NT2/D1 (cell line): Measurements from ENCODE around the gene LRTM1.

Source experiments
- DNase-seq: peaks from one replicate; pipeline ENCODE4 v3.0.0-alpha.2; 2011; ENCODE audit warnings: low read depth, low spot score
- H3K27me3 ChIP-seq: 2 replicates; pipeline ENCODE4 v1.6.0; 2011; ENCODE audit warnings: mild to moderate bottlenecking; ENCODE audit not compliant: insufficient read length, insufficient read depth
- H3K36me3 ChIP-seq: 2 replicates; pipeline ENCODE4 v1.6.1; 2011; ENCODE audit warnings: mild to moderate bottlenecking, low read length, mixed read lengths; ENCODE audit not compliant: insufficient read depth, insufficient read length
- H3K4me1 ChIP-seq: 2 replicates; pipeline ENCODE4 v1.5.1; 2011; ENCODE audit not compliant: insufficient read depth, insufficient read length
- H3K4me3 ChIP-seq: 2 replicates; pipeline ENCODE4 v1.5.1; 2011; ENCODE audit warnings: low read depth; ENCODE audit not compliant: insufficient read length
- H3K9ac ChIP-seq: 2 replicates; pipeline ENCODE4 v1.6.0; 2011; ENCODE audit warnings: low read depth; ENCODE audit not compliant: insufficient read length
- H3K9me3 ChIP-seq: 2 replicates; pipeline ENCODE4 v1.5.1; 2011; ENCODE audit warnings: mild to moderate bottlenecking, low read length; ENCODE audit not compliant: insufficient read depth
- SUZ12 ChIP-seq: IDR thresholded peaks from 2 replicates; pipeline ENCODE4 v1.6.1; 2011; ENCODE audit not compliant: insufficient read length, insufficient read depth; ENCODE audit errors: extremely low read depth
- YY1 ChIP-seq: IDR thresholded peaks from 2 replicates; pipeline ENCODE4 v1.6.1; 2011; ENCODE audit not compliant: insufficient read length, insufficient read depth
- ZNF274 ChIP-seq: IDR thresholded peaks from 2 replicates; pipeline ENCODE4 v1.6.1; 2011; ENCODE audit warnings: mild to moderate bottlenecking, low read depth, low read length

LRTM1 gene

GRCh38 chr3:54928046-54928770, at the start of gene LRTM1:
Gene LRTM1 (minus strand): TSS chr3:54928059. CDS start chr3:54927911, 148 bp downstream.
- Histone ChIP-seq H3K4me1 (no peaks in the 10 kb centered on the region), H3K36me3 (no peaks in the 10 kb centered on the region), H3K4me3 (no peak within 1 kb of the TSS), H3K9me3 (no peaks in the 10 kb centered on the region), H3K9ac (no peak within 1 kb of the TSS), H3K27me3 (no peaks in the 10 kb centered on the region)
- no peak for TF ChIP-seq ZNF274
- no peak for TF ChIP-seq YY1
- TF ChIP-seq SUZ12, result no peak
- no peak for DNase-seq

GRCh38 chr3:54977439-54977838, 49.6 kb upstream of the LRTM1 start:
- no peak for TF ChIP-seq SUZ12
- TF ChIP-seq ZNF274, result no peak
- TF ChIP-seq YY1, result no peak
- DNase-seq, result no peak
- H3K9ac ChIP-seq, result no peak overlapping the region
- no peaks in the 10 kb centered on the region for H3K36me3 ChIP-seq
- H3K4me1 ChIP-seq, result no peaks in the 10 kb centered on the region
- H3K27me3 ChIP-seq, result no peaks in the 10 kb centered on the region
- H3K4me3 ChIP-seq, result no peak overlapping the region
- peaks cover 8% of the 10 kb centered on the region; the same call in 1 of the 2 replicates for H3K9me3 ChIP-seq

- no peak overlapping the region for H3K4me3 ChIP-seq
- DNase-seq, result no peak
- no peaks in the 10 kb centered on the region for H3K27me3 ChIP-seq
- H3K36me3 ChIP-seq, result no peaks in the 10 kb centered on the region
- H3K9ac ChIP-seq, result no peak overlapping the region
- TF ChIP-seq ZNF274, result no peak
- TF ChIP-seq YY1, result no peak
- no peak for TF ChIP-seq SUZ12
- no peaks in the 10 kb centered on the region for H3K4me1 ChIP-seq
- no peaks in the 10 kb centered on the region for H3K9me3 ChIP-seq
Measured at GRCh38 chr3:54970895-54971294, 43.0 kb upstream of the LRTM1 start.

- Histone ChIP-seq H3K9me3 (no peaks in the 10 kb centered on the region), H3K4me1 (peaks cover 2% of the 10 kb centered on the region), H3K9ac (no peak overlapping the region), H3K36me3 (no peaks in the 10 kb centered on the region), H3K4me3 (no peak overlapping the region), H3K27me3 (no peaks in the 10 kb centered on the region)
- TF ChIP-seq SUZ12 (no peak), YY1 (no peak), ZNF274 (no peak)
- no peak for DNase-seq
Measured at GRCh38 chr3:54969652-54970051, 41.8 kb upstream of the LRTM1 start.

- Histone ChIP-seq H3K27me3 (no peaks in the 10 kb centered on the region), H3K9ac (no peak overlapping the region)
- no peak for DNase-seq
Measured at GRCh38 chr3:54968546-54969172, 40.8 kb upstream of the LRTM1 start.

DNA sequence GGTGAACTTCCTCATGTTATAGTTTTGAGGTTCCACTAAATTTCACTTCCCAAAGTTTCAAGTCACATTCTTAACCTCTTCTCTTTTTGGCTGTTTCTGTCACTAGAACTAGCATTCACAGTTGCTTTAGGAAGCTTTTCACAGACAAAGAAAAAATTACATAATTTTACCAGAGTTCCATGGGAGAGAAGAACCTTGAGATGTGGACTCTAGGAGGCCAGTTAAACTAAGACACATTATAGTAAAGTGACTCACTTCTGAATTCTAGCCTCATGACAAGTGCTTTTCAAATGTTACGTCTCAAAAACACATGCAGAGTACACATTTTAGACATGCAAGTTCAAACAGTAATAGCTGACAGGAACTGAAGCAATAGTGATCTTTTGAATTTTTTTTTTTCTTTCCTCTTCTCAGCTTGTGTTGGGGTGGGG, 39.9 kb upstream of the LRTM1 start:
- H3K36me3 ChIP-seq, result no peaks in the 10 kb centered on the region
- H3K27me3 ChIP-seq, result no peaks in the 10 kb centered on the region
- no peak for DNase-seq
- no peaks in the 10 kb centered on the region for H3K9me3 ChIP-seq
- no peak overlapping the region for H3K9ac ChIP-seq
- TF ChIP-seq ZNF274 (no peak), YY1 (no peak), SUZ12 (no peak)
- peaks cover 2% of the 10 kb centered on the region for H3K4me1 ChIP-seq
- no peak overlapping the region for H3K4me3 ChIP-seq

More at GRCh38 chr3:54968546-54969172, 40.8 kb upstream of the LRTM1 start:
- H3K4me3 ChIP-seq, result no peak overlapping the region
- H3K9me3 ChIP-seq, result no peaks in the 10 kb centered on the region
- H3K36me3 ChIP-seq, result no peaks in the 10 kb centered on the region
- H3K4me1 ChIP-seq, result peaks cover 2% of the 10 kb centered on the region
- no peak for TF ChIP-seq ZNF274
- no peak for TF ChIP-seq YY1
- no peak for TF ChIP-seq SUZ12

DNA sequence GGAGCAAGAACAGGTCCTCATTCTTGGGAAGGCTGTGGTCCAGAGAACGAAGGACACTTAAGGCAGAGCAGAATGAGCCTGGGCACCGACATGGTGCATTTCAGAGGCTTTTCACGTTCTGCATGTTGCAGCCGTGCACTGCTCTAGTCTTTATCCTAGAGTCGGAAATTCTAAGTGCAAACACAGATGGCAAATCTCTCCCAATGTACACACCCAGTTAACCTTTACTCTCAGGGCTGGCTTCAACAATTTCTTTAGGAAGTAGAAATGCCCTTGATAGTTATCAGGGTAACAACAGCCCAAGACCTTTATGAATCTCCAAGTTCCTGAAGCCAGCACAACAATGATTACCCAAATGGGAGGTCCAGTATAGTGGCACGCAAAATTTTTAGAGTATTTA, 39.1 kb upstream of the LRTM1 start:
- DNase-seq, result no peak
- Histone ChIP-seq H3K9me3 (no peaks in the 10 kb centered on the region), H3K4me1 (peaks cover 2% of the 10 kb centered on the region), H3K9ac (no peak overlapping the region), H3K27me3 (no peaks in the 10 kb centered on the region), H3K36me3 (no peaks in the 10 kb centered on the region), H3K4me3 (no peak overlapping the region)
- no peak for TF ChIP-seq YY1
- no peak for TF ChIP-seq SUZ12
- TF ChIP-seq ZNF274, result no peak
